Activated naive CD8-positive, alpha-beta T cell treated with anti-CD3 and anti-CD28 coated beads, Interleukin-2, amount 50 U/mL, for 16 hours (primary cell): ENCODE data around the gene PKP1.

Experiments
- DNase-seq: peaks from one replicate; pipeline ENCODE4 v3.0.0-alpha.2; 2020; ENCODE audit warnings: low read depth, low spot score

The PKP1 gene

GRCh38 chr1:201309416-201309815 is 26.1 kb downstream of the PKP1 start:
- no peak for DNase-seq

GRCh38 chr1:201310251-201310985 is 27.1 kb downstream of the PKP1 start:
- no peak for DNase-seq

GRCh38 chr1:201310986-201311355 is 27.7 kb downstream of the PKP1 start:
- DNase-seq = no peak

- no peak for DNase-seq
Measured at GRCh38 chr1:201311356-201312011, 28.2 kb downstream of the PKP1 start.

- no peak for DNase-seq
Measured at GRCh38 chr1:201312298-201312697, 29.0 kb downstream of the PKP1 start.

- DNase-seq = no peak
Measured at GRCh38 chr1:201313086-201313485, 29.8 kb downstream of the PKP1 start.

GRCh38 chr1:201316556-201316955 is 33.2 kb downstream of the PKP1 start:
- DNase-seq = no peak

GRCh38 chr1:201317551-201317950 is 34.2 kb downstream of the PKP1 start:
- no peak for DNase-seq

GRCh38 chr1:201318504-201319340 is 35.4 kb downstream of the PKP1 start:
- no peak for DNase-seq

GRCh38 chr1:201319631-201320030 is 36.3 kb downstream of the PKP1 start:
- DNase-seq = no peak

GRCh38 chr1:201320168-201320788 is 37.0 kb downstream of the PKP1 start:
- no peak for DNase-seq

GRCh38 chr1:201321826-201322390 is 38.6 kb downstream of the PKP1 start:
- DNase-seq = no peak

- no peak for DNase-seq
Measured at GRCh38 chr1:201322653-201323510, 39.6 kb downstream of the PKP1 start.

- DNase-seq = no peak
Measured at GRCh38 chr1:201324306-201324705, 41.0 kb downstream of the PKP1 start.

GRCh38 chr1:201324821-201325677 is 41.7 kb downstream of the PKP1 start:
- no peak for DNase-seq

GRCh38 chr1:201325678-201326060 is 42.4 kb downstream of the PKP1 start:
- DNase-seq = no peak

GRCh38 chr1:201326710-201327109 is 43.4 kb downstream of the PKP1 start:
- no peak for DNase-seq

GRCh38 chr1:201327687-201328240 is 44.5 kb downstream of the PKP1 start:
- DNase-seq = no peak

GRCh38 chr1:201328576-201328975 is 45.3 kb downstream of the PKP1 start:
- DNase-seq = no peak

- no peak for DNase-seq
Measured at GRCh38 chr1:201329286-201329685, 46.0 kb downstream of the PKP1 start.
